Tibial artery (tissue), 4 donors: ENCODE data around the gene FITM1.

Experiments used
- DNase-seq, 2 donors: peaks; one replicate each; pipeline ENCODE4 v3.0.0-alpha.2; 2019
- H3K27ac ChIP-seq, 2 donors: fragments of 200-600 bp; sonication (generic) in 1 of 2; 1 replicate in 1 of 2; 2 replicates in 1 of 2; pipeline ENCODE4 v1.5.1; 2018 to 2019; ENCODE audit warnings: mild to moderate bottlenecking in 1 of 2
- H3K27me3 ChIP-seq, 2 donors: fragments of 200-600 bp; sonication (generic) in 1 of 2; one replicate each; pipeline versions ENCODE4 v1.5.1 to v1.6.0; 2016 to 2019
- H3K36me3 ChIP-seq, 3 donors: fragments of 200-600 bp; sonication (generic) in 2 of 3; one replicate each; pipeline ENCODE4 v1.5.1; 2016 to 2019; ENCODE audit warnings: mild to moderate bottlenecking in 2 of 3
- H3K4me1 ChIP-seq, 4 donors: fragments of 200-600 bp; sonication (generic) in 2 of 4; 1 replicate in 3 of 4; 2 replicates in 1 of 4; pipeline ENCODE4 v1.5.1; 2016 to 2019
- H3K4me3 ChIP-seq, 2 donors: fragments of 200-600 bp; sonication (generic) in 1 of 2; 1 replicate in 1 of 2; 2 replicates in 1 of 2; pipeline ENCODE4 v1.5.1; 2018 to 2019; ENCODE audit warnings: mild to moderate bottlenecking in 2 of 2
- H3K9me3 ChIP-seq, 3 donors: fragments of 200-600 bp; sonication (generic) in 1 of 3; one replicate each; pipeline ENCODE4 v1.5.1; 2016 to 2019
- CTCF ChIP-seq, 2 experiments: fragments of 200-600 bp in 1 of 2; fragments of 450-650 bp in 1 of 2; IDR thresholded peaks; one replicate each; pipeline ENCODE4 v1.5.1; 2017 to 2019; ENCODE audit warnings: antibody characterized with exemption in 2 of 2, mild to moderate bottlenecking in 1 of 2, moderate library complexity in 1 of 2
- intact Hi-C: fragments of 100-400 bp; cut with DNase I; formaldehyde crosslinking; loops from one replicate; pipeline ENCODE4 v1.15.0; 2023; ENCODE audit warnings: low total_unique reads

The FITM1 gene

GRCh38 chr14:24122898-24123297, 7.6 kb upstream of the FITM1 start:
- no peak overlapping the region for H3K27ac ChIP-seq
- TF ChIP-seq CTCF (IDR thresholded peaks at IDR 0.05), result no peak
- H3K4me1 ChIP-seq, result no peaks in the 10 kb centered on the region
- H3K27me3 ChIP-seq, result no peaks in the 10 kb centered on the region
- DNase-seq, result peak in 1 of 2 donors; percentile 33
- peaks cover 59 to 68% (median 61%) of the 10 kb centered on the region in 3 donors for H3K36me3 ChIP-seq
- no peaks in the 10 kb centered on the region for H3K9me3 ChIP-seq
- intact Hi-C loops, result no loop called here
- H3K4me3 ChIP-seq, result no peak overlapping the region

DNA sequence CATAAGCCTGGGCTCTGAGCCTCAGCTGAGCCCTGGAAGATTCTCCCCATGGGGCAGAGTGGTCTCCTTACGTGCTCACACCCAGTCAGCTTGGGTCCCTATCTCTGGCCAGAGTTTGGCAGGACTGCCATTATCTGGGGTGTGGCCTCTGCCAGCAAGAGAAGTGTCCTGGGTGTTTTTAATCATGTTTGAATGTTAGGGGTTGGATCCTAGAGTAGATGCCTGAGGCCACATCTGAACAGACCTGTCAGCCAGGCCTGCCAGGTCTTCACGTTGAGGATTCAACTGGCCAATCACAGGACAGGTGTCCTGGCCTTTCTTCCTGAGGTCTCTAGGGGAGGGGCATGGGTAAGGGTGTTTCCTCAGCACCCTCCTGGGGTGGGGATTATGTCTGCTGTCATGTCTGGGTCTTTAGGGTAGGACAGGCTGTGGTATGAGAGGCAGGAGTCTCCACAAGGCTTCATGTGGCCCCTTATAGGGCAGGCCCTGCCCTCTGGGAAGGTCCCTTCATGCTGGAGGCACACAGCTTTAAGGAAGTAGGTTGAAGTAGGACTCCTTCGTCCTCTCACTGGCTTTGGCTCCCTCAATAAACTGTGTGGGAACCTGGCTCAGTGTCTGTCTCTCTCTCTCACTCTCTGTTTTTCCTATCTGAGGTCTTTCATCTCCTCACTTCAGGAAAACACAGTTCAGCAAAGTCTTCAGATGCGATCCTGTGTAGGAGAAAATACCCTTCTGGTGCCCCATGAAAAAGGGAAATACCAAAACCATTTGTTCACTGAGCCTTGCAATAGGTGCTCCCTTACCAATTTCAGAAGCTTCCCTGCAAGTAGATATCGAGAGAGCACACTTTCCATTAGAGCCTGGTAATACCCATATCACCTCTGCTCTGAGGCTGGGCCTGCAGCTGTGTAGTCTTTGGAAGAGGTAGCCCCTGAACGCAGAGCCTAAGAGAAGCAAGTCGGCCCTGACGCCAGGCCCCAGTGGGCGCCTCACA, 6.7 kb upstream of the FITM1 start:
- Histone ChIP-seq H3K36me3 (peaks cover 51 to 60% (median 53%) of the 10 kb centered on the region in 3 donors), H3K4me1 (no peaks in the 10 kb centered on the region), H3K4me3 (no peak overlapping the region), H3K27ac (no peak overlapping the region), H3K9me3 (no peaks in the 10 kb centered on the region), H3K27me3 (no peaks in the 10 kb centered on the region)
- intact Hi-C loops, result no loop called here
- DNase-seq, result peak in 1 of 2 donors; percentile 41
- TF ChIP-seq CTCF (IDR thresholded peaks at IDR 0.05), result no peak

- DNase-seq, result no peak
- Histone ChIP-seq H3K4me3 (no peak overlapping the region), H3K36me3 (peaks cover 19 to 34% (median 21%) of the 10 kb centered on the region in 3 donors), H3K9me3 (no peaks in the 10 kb centered on the region), H3K27me3 (no peaks in the 10 kb centered on the region), H3K4me1 (peaks cover 0 to 9% (median 0%) of the 10 kb centered on the region in 4 donors), H3K27ac (no peak overlapping the region)
- intact Hi-C loops, result no loop called here
- TF ChIP-seq CTCF (IDR thresholded peaks at IDR 0.05), result no peak
These were observed 3.5 kb upstream of the FITM1 start for GRCh38 chr14:24126939-24127338.

DNA sequence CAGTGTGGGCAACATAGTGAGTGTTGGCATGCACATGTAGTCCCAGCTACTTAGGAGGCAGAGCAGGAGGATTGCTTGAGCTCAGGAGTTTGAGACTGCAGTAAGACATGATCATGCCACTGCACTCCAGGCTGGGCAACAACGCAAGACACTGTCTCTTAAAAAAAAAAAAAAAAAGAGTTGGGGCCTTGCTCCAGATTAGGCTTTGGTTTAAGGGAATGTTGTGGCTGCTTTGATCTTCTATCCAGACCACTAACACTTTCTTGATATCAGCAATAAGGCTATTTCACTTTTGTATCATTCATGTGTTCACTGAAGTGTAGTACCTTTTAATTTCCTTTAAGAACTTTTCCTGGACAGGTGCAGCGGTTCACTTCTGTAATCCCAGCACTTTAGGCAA, 2.8 kb upstream of the FITM1 start:
- H3K27me3 ChIP-seq, result no peaks in the 10 kb centered on the region

DNA sequence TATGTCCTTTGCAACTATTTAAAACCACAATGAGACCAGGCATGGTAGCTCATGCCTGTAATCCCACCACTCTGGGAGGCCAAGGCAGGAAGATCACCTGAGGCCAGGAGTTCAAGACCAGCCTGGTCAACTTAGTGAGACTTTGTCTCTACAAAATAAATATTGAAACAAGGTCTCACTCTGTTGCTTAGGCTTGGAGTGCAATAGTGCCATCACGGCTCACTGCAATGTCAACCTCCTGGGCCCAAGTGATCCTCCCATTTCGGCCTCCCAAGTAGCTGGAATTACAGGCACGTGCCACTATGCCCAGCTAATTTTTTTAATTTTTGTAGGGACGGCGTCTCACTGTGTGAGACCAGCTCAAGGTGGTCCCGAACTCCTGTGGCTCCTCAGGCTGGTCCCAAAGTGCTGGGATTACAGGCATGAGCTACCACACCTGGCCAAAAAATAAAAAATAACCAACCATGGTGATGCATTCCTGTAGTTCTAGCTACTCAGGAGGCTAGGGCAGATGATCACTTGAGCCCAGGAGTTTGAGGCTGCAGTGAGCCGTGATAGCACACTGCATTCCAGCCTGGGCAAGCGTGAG, 955 bp upstream of the FITM1 start:
- H3K27ac ChIP-seq, result no peak overlapping the region
- no peak overlapping the region for H3K4me3 ChIP-seq
- no peaks in the 10 kb centered on the region for H3K27me3 ChIP-seq
- H3K4me1 ChIP-seq, result peaks cover 0 to 9% (median 0%) of the 10 kb centered on the region in 4 donors
- no peaks in the 10 kb centered on the region for H3K9me3 ChIP-seq
- TF ChIP-seq CTCF (IDR thresholded peaks at IDR 0.05), result no peak
- DNase-seq, result peak in 1 of 2 donors; percentile 31
- intact Hi-C loops, result no loop called here
- peaks cover 0 to 8% (median 0%) of the 10 kb centered on the region in 3 donors for H3K36me3 ChIP-seq

More for the DNA sequence above, 2.8 kb upstream of the FITM1 start:
- DNase-seq, result peak in 1 of 2 donors; percentile 1
- no peak overlapping the region for H3K4me3 ChIP-seq
- peaks cover 0 to 9% (median 0%) of the 10 kb centered on the region in 4 donors for H3K4me1 ChIP-seq
- no peak for TF ChIP-seq CTCF (IDR thresholded peaks at IDR 0.05)
- H3K27ac ChIP-seq, result no peak overlapping the region
- H3K9me3 ChIP-seq, result no peaks in the 10 kb centered on the region
- peaks cover 13 to 26% (median 13%) of the 10 kb centered on the region in 3 donors for H3K36me3 ChIP-seq
- intact Hi-C loops, result no loop called here
